Neural crest cell (in vitro differentiated cells): ENCODE measurements around the gene RPS6KB2. TPM values are rescaled to one million over a fixed set of nuclear protein-coding genes. Genes with fewer than 3 reads are reported as not detected.

Source experiments
- DNase-seq: peaks from one replicate; pipeline ENCODE4 v3.0.0; 2021; ENCODE audit warnings: low read depth, mixed read lengths, low spot score
- H3K27ac Mint-ChIP-seq: one replicate; pipeline ENCODE4 v1.8.0; 2021; ENCODE audit warnings: mild to moderate bottlenecking, mixed read lengths; ENCODE audit not compliant: unreplicated experiment
- H3K27me3 Mint-ChIP-seq: 2 replicates; pipeline ENCODE4 v1.8.0; 2021; ENCODE audit warnings: low read depth, mild to moderate bottlenecking, mixed read lengths
- H3K36me3 Mint-ChIP-seq: 2 replicates; pipeline ENCODE4 v1.8.0; 2021; ENCODE audit warnings: low read depth, mild to moderate bottlenecking, mixed read lengths
- H3K4me1 Mint-ChIP-seq: 2 replicates; pipeline ENCODE4 v1.8.0; 2021; ENCODE audit warnings: mixed read lengths
- H3K4me3 Mint-ChIP-seq: one replicate; pipeline ENCODE4 v1.8.0; 2021; ENCODE audit warnings: mild to moderate bottlenecking, mixed read lengths
- H3K9me3 Mint-ChIP-seq: 2 replicates; pipeline ENCODE4 v1.8.0; 2021; ENCODE audit warnings: mixed read lengths
- total RNA-seq: library from RNA; stranded (reverse); gene quantifications from 2 replicates; pipeline ENCODE4 v1.2.1, GENCODE V29; 2021
- TF ChIP-seq, protein P1 (sequence below): fragments of 200-600 bp; sonication (generic); conservative IDR thresholded peaks from 2 replicates; pipeline ENCODE4 v1.5.0; 2021; ENCODE audit warnings: antibody characterized with exemption, mild to moderate bottlenecking

Gene RPS6KB2
- total RNA-seq, 1 donor from 2014 or later, result 55.0 TPM

DNA sequence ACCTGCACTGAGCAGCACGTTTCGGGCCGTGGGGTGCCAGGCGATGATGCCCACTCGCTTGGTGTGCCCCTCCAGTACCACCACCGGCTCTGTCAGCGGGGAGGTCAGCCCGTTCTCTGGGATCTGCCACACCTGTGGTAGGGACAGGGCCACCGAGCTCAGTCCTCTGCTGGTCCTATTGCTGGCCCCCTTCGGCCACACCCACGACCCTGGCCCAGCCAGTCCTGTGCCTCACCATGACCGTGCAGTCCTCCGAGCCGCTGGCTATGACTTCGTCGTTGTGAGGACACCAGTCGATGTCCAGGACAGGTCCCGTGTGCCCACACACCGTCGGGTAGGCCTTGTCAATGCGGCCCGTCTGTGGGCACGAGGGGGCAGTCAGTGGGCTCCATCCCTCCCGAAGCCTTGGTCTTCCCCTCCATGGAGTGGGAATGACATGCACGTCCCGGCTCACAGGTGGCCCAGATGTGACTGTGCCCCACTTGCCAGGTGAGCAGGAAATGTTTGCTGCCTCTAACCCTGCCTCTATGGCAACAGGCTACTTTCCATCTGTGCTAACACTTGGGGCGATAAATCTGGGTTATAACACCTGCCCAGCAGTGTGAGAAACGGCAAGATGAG is 13.5 kb downstream of the RPS6KB2 start:
- Mint-ChIP-seq H3K4me1 (peaks cover 4% of the 10 kb centered on the region), H3K27ac (peak overlapping the region; percentile 78), H3K4me3 (peak overlapping the region; percentile 87), H3K27me3 (no peaks in the 10 kb centered on the region), H3K36me3 (peaks cover 3% of the 10 kb centered on the region), H3K9me3 (no peaks in the 10 kb centered on the region)
- DNase-seq, result no peak
- TF ChIP-seq, protein P1, sequence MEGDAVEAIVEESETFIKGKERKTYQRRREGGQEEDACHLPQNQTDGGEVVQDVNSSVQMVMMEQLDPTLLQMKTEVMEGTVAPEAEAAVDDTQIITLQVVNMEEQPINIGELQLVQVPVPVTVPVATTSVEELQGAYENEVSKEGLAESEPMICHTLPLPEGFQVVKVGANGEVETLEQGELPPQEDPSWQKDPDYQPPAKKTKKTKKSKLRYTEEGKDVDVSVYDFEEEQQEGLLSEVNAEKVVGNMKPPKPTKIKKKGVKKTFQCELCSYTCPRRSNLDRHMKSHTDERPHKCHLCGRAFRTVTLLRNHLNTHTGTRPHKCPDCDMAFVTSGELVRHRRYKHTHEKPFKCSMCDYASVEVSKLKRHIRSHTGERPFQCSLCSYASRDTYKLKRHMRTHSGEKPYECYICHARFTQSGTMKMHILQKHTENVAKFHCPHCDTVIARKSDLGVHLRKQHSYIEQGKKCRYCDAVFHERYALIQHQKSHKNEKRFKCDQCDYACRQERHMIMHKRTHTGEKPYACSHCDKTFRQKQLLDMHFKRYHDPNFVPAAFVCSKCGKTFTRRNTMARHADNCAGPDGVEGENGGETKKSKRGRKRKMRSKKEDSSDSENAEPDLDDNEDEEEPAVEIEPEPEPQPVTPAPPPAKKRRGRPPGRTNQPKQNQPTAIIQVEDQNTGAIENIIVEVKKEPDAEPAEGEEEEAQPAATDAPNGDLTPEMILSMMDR, result no peak

DNA sequence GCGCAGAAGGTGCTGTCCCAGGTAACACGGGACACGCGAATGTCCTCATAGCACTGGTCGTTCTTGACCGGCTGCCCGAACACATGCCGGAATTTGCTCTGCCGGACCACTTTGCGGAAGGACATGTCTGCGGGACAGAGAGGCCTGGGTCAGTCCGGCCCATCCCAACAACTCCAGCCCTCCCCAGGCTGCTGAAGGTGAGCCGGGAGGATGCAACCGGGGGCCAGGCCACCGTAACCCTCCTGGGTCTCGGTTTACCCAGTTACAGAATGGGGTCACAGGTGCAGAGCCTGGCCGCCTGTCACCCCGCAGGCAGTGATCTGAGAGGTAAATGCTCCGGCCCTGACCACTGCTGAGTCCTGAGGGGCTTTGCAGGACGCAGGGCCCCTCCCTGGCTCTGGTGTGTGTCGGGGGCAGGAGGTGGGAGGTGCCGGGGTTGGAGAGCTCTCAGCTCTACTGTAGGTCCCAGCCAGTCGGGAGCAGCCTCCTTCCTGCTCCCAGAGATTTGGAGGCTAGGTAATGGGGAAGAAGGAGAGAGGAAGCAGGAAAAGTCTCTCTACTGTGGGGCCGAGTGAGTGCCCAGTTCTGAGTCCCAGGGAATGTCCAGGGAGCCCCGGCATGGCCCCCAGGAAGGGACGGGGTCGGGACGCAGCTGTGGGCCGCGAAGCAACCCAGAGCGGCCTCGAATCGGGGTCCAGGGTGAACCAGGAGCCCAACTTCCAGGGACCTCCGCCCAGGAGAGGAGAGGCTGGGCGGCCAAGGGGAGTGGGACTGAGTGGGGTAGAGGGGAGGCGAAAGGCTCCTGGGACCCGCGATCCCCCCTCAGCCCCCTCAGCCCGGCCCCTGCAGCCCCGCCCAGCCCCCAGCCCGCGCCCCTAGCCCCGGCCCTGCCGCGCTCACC is 14.5 kb downstream of the RPS6KB2 start:
- no peak for DNase-seq

DNA sequence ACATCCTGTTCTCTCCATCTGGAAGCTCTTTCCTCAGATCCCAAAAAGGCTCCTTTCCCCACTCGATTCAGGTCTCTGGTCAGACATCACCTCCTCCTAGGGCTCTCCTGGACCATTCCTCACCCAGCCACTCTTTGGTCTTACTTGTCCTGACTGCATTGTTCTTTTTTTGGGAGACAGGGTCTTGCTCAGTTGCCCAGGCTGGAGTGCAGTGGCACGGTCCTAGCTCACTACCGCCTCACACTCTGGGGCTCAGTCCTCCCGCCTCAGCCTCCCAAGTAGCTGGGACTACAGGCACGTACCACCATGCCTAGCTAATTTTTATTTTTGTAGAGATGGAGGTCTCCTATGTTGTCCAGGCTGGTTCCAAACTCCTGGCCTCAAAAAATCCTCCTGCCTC is 17.2 kb downstream of the RPS6KB2 start:
- Mint-ChIP-seq H3K36me3 (no peaks in the 10 kb centered on the region), H3K27me3 (no peaks in the 10 kb centered on the region), H3K27ac (peak overlapping the region; percentile 57), H3K4me1 (peaks cover 11% of the 10 kb centered on the region), H3K9me3 (no peaks in the 10 kb centered on the region), H3K4me3 (peak overlapping the region; percentile 88)
- DNase-seq, result no peak
- TF ChIP-seq, protein P1, result no peak

More for the DNA sequence above, 14.5 kb downstream of the RPS6KB2 start:
- H3K27me3 Mint-ChIP-seq, result no peaks in the 10 kb centered on the region
- H3K9me3 Mint-ChIP-seq, result no peaks in the 10 kb centered on the region
- H3K4me3 Mint-ChIP-seq, result peak overlapping the region; percentile 87
- peaks cover 3% of the 10 kb centered on the region for H3K36me3 Mint-ChIP-seq
- no peak overlapping the region for H3K27ac Mint-ChIP-seq
- H3K4me1 Mint-ChIP-seq, result peaks cover 4% of the 10 kb centered on the region
- TF ChIP-seq, protein P1, result no peak

DNA sequence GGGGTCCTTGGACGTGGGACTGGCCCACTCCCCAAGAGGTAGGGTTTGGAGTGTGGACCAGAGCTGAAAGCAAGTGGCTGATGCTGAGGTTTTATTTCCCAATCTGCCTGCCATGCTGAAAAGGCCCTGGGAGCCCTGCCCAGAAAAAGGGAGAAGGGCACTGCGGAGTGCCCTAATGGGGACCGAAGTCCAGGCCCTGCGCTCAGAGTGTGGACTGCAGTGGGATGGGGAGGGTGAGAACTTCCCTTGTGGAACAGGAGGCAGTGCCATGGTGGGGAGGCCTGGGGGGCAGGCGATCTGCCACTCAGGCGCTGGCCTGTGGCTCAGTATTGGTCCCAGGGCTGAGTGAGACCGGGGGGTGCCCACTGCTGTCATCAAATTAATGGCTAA is 19.9 kb downstream of the RPS6KB2 start:
- H3K4me1 Mint-ChIP-seq, result peaks cover 10% of the 10 kb centered on the region
- no peak for DNase-seq
- H3K9me3 Mint-ChIP-seq, result no peaks in the 10 kb centered on the region
- H3K4me3 Mint-ChIP-seq, result no peak overlapping the region
- H3K27ac Mint-ChIP-seq, result no peak overlapping the region
- TF ChIP-seq, protein P1, result no peak
- no peaks in the 10 kb centered on the region for H3K36me3 Mint-ChIP-seq
- no peaks in the 10 kb centered on the region for H3K27me3 Mint-ChIP-seq

DNA sequence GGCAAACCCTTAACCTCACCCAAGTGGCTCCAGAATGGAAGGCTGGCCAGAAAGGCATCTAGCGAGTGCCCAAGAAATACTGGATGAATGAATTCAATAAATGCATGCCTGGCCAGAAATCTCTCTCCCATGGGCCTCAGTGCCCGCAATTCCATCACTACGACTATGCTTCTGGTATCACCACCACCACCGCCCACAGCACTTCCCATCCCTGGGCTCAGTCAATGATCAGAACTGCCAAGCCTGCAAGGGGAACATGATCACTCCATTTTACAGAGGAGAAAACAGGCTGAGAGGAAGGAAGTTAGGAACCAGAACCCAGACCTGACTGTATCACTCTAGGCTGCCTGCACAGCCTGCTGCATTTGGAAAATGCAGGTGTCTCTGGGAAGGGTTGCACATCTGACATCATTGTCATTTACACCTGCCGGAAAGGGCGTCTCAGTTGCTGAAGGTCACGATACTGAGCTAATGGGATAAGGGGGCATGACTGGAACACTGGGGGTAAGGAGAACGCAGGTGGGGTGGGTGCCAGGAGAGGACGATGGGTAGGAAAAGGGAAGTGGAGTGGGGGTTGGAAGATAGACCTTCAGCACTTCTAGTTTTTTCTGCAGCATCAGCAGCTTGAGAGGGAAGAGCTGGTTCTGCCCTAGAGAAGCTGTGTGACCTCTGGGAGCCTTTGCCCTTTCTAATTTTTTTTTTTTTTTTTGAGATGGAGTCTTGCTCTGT is 21.0 kb downstream of the RPS6KB2 start:
- H3K4me1 Mint-ChIP-seq, result peaks cover 10% of the 10 kb centered on the region
- DNase-seq, result no peak
- peak overlapping the region; percentile 29 for H3K27ac Mint-ChIP-seq
- H3K36me3 Mint-ChIP-seq, result no peaks in the 10 kb centered on the region
- no peak overlapping the region for H3K4me3 Mint-ChIP-seq
- no peaks in the 10 kb centered on the region for H3K27me3 Mint-ChIP-seq
- no peaks in the 10 kb centered on the region for H3K9me3 Mint-ChIP-seq
- TF ChIP-seq, protein P1, result no peak
